Activated naive CD8-positive, alpha-beta T cell treated with anti-CD3 and anti-CD28 coated beads, Interleukin-2, amount 50 U/mL, for 24 hours (primary cell): ENCODE results near the gene WDR93.

Experiments
- ATAC-seq: fragments of 150-1000 bp; cut with Tn5 transposase; one replicate; pipeline ENCODE4 v1.10.0; 2021
- DNase-seq: peaks from one replicate; pipeline ENCODE4 v3.0.0; 2021
- H3K27ac Mint-ChIP-seq: one replicate; pipeline ENCODE4 v1.8.0; 2021; ENCODE audit warnings: mild to moderate bottlenecking, mixed read lengths
- H3K27me3 Mint-ChIP-seq: one replicate; pipeline ENCODE4 v1.8.0; 2021; ENCODE audit warnings: mixed read lengths
- H3K36me3 Mint-ChIP-seq: one replicate; pipeline ENCODE4 v1.8.0; 2021; ENCODE audit warnings: low read depth, mixed read lengths
- H3K4me1 Mint-ChIP-seq: one replicate; pipeline ENCODE4 v1.8.0; 2021; ENCODE audit warnings: mixed read lengths
- H3K4me3 Mint-ChIP-seq: one replicate; pipeline ENCODE4 v1.8.0; 2021; ENCODE audit warnings: mild to moderate bottlenecking, moderate library complexity, mixed read lengths
- H3K9me3 Mint-ChIP-seq: one replicate; pipeline ENCODE4 v1.8.0; 2021; ENCODE audit warnings: mixed read lengths

The WDR93 gene

GRCh38 chr15:89693091-89693490 lies 2.5 kb downstream of the WDR93 start:
- no peak for DNase-seq
- no peak overlapping the region for H3K4me3 Mint-ChIP-seq
- H3K4me1 Mint-ChIP-seq = peaks cover 11% of the 10 kb centered on the region

DNA sequence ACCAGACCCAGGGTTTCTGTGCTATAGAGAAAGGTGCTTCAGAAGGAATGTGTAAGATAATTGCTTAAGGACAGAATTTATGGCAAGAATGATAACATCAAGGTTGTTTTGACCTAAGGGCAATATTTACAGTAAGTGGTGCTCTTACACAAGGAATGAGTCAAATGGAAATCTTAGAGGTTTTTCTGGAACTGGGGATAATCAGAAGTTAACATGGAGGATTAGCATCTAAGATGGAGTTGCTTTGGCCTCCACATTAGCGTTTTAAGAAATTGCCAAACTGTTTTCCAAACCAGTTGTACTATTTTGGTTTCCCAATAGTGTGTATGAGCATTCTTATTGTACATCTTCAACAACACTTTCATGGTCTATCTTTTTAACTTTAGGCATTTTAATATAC lies 3.1 kb downstream of the WDR93 start:
- H3K9me3 Mint-ChIP-seq = no peaks in the 10 kb centered on the region
- H3K4me3 Mint-ChIP-seq = no peak overlapping the region
- no peak for DNase-seq
- no peak for ATAC-seq
- peaks cover 5% of the 10 kb centered on the region for H3K27me3 Mint-ChIP-seq
- no peaks in the 10 kb centered on the region for H3K36me3 Mint-ChIP-seq
- H3K27ac Mint-ChIP-seq = no peak overlapping the region
- peaks cover 11% of the 10 kb centered on the region for H3K4me1 Mint-ChIP-seq

More at GRCh38 chr15:89693091-89693490, 2.5 kb downstream of the WDR93 start:
- Mint-ChIP-seq H3K9me3 (no peaks in the 10 kb centered on the region), H3K27ac (no peak overlapping the region), H3K36me3 (no peaks in the 10 kb centered on the region), H3K27me3 (peaks cover 5% of the 10 kb centered on the region)
- ATAC-seq = no peak

DNA sequence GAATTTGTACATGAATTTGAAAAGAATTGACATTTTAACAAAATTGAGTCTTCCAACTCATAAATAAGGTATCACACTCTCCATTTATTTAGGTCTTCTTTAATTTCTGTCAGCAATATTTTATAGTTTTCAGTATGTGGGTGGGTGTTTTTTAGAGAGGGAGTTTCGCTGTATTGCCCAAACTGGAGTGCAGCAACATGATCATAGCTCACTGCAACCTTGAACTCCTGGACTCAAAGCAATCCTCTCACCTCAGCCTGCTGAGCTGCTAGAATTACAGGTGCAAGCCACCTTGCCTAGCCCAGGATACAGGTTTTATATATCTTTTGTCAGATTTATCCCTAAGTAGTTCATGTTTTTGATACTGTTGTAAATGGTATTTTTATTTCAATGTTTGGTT lies 4.6 kb downstream of the WDR93 start:
- Mint-ChIP-seq H3K9me3 (no peaks in the 10 kb centered on the region), H3K27ac (no peak overlapping the region), H3K4me3 (no peak overlapping the region), H3K27me3 (peaks cover 11% of the 10 kb centered on the region), H3K36me3 (no peaks in the 10 kb centered on the region), H3K4me1 (peaks cover 7% of the 10 kb centered on the region)
- DNase-seq (no peak), ATAC-seq (no peak)

DNA sequence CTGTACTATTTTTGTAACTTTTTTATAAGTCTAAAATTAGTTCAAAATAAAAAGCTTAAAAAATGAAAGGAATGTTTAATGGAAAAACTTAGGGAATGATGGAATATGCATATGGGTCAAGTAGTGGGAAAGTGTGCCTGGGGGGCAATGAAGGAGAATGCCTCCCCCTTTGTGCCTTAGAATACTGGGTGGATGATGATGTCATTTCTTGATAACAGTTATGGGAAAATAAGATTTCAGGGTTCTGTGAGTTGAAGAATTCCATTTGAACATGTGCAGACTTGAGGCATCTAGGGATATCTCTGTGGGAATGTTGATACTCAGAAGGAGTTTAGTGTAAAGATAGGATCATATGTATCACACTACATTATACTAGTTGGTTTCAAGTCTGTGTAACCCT lies 13.8 kb downstream of the WDR93 start:
- no peaks in the 10 kb centered on the region for H3K9me3 Mint-ChIP-seq
- H3K36me3 Mint-ChIP-seq = no peaks in the 10 kb centered on the region
- no peak for ATAC-seq
- H3K4me3 Mint-ChIP-seq = no peak overlapping the region
- H3K4me1 Mint-ChIP-seq = no peaks in the 10 kb centered on the region
- H3K27me3 Mint-ChIP-seq = peaks cover 20% of the 10 kb centered on the region
- DNase-seq = no peak
- no peak overlapping the region for H3K27ac Mint-ChIP-seq

GRCh38 chr15:89707577-89707976 lies 17.0 kb downstream of the WDR93 start:
- Mint-ChIP-seq H3K36me3 (no peaks in the 10 kb centered on the region), H3K27me3 (peaks cover 12% of the 10 kb centered on the region), H3K4me1 (no peaks in the 10 kb centered on the region), H3K27ac (no peak overlapping the region), H3K4me3 (no peak overlapping the region), H3K9me3 (no peaks in the 10 kb centered on the region)
- no peak for ATAC-seq
- DNase-seq = no peak

GRCh38 chr15:89714775-89715174 lies 24.2 kb downstream of the WDR93 start:
- no peaks in the 10 kb centered on the region for H3K36me3 Mint-ChIP-seq
- H3K4me3 Mint-ChIP-seq = no peak overlapping the region
- H3K4me1 Mint-ChIP-seq = no peaks in the 10 kb centered on the region
- peaks cover 3% of the 10 kb centered on the region for H3K27me3 Mint-ChIP-seq
- DNase-seq = no peak
- no peak for ATAC-seq
- no peak overlapping the region for H3K27ac Mint-ChIP-seq
- no peaks in the 10 kb centered on the region for H3K9me3 Mint-ChIP-seq

- DNase-seq (no peak), ATAC-seq (no peak)
- Mint-ChIP-seq H3K27me3 (peaks cover 19% of the 10 kb centered on the region), H3K4me3 (no peak overlapping the region), H3K36me3 (no peaks in the 10 kb centered on the region), H3K4me1 (no peaks in the 10 kb centered on the region), H3K27ac (no peak overlapping the region), H3K9me3 (no peaks in the 10 kb centered on the region)
These were observed 32.4 kb downstream of the WDR93 start for GRCh38 chr15:89723031-89723430.

DNA sequence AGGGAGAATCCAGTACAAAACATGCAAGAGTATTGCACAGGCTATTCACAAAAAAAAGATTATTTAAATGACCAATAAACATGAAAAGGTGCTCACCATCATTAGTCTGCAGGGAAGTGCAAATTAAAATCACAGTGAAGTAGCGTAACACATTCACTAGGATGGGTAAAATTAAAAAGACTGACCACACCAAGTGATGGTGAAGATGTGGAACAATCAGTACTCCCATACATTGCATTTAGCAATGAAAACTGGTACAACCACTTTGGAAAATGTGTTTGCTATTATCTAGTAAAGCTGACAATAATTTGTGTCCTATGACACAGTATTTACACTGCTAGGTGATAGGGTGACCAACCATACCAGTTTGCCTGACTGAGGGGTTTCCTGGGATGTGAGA lies 34.0 kb downstream of the WDR93 start:
- Mint-ChIP-seq H3K27ac (no peak overlapping the region), H3K9me3 (no peaks in the 10 kb centered on the region)

DNA sequence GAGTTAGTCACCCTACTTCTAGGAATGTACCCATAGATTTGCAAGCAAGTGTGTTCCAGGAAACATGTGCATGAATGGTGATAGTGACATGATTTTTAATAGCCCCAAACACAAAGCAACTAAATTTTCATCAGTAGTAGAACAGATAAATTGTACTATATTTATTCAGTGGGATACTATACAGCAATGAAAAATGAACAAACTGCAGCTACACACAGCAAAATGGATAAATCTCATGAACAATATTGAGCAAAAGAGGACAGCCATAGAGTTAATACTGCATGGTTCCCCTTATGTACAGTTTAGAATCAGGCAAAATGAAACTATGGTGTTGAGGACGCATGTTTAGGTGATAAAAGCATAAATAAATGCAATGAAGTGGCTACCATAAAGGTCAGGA lies 34.5 kb downstream of the WDR93 start:
- H3K36me3 Mint-ChIP-seq = no peaks in the 10 kb centered on the region
- no peaks in the 10 kb centered on the region for H3K9me3 Mint-ChIP-seq
- no peak overlapping the region for H3K27ac Mint-ChIP-seq
- peaks cover 18% of the 10 kb centered on the region for H3K27me3 Mint-ChIP-seq
- DNase-seq (no peak), ATAC-seq (no peak)
- H3K4me3 Mint-ChIP-seq = no peak overlapping the region
- no peaks in the 10 kb centered on the region for H3K4me1 Mint-ChIP-seq

More for the DNA sequence above, 34.0 kb downstream of the WDR93 start:
- H3K36me3 Mint-ChIP-seq = no peaks in the 10 kb centered on the region
- no peak for DNase-seq
- no peak for ATAC-seq
- H3K4me3 Mint-ChIP-seq = no peak overlapping the region
- no peaks in the 10 kb centered on the region for H3K4me1 Mint-ChIP-seq
- peaks cover 18% of the 10 kb centered on the region for H3K27me3 Mint-ChIP-seq

GRCh38 chr15:89728254-89728653 lies 37.6 kb downstream of the WDR93 start:
- ATAC-seq (no peak), DNase-seq (no peak)
- no peaks in the 10 kb centered on the region for H3K4me1 Mint-ChIP-seq
- H3K36me3 Mint-ChIP-seq = no peaks in the 10 kb centered on the region
- H3K27ac Mint-ChIP-seq = no peak overlapping the region
- no peak overlapping the region for H3K4me3 Mint-ChIP-seq
- peaks cover 6% of the 10 kb centered on the region for H3K27me3 Mint-ChIP-seq
- H3K9me3 Mint-ChIP-seq = no peaks in the 10 kb centered on the region

DNA sequence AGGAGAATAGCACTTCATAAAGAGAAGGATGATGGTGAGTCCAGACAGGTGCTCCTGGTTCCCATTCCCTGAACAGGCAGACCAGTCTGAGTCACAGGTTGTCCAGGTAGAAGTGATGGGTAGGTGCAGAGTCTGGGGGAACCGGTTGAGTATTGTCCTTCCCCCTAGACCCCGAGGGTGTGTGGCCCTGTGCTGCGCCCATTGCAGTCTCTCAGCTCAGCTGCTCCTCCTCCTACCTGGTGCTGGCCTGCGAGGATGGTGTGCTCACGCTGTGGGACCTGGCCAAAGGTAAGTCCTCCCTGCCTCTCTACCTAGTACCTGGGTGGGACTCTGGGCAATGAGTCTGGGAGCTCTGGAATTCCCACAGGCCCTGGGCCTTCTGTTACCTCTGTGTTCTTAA lies 40.7 kb downstream of the WDR93 start:
- Mint-ChIP-seq H3K4me3 (no peak overlapping the region), H3K27me3 (peaks cover 9% of the 10 kb centered on the region), H3K4me1 (no peaks in the 10 kb centered on the region), H3K36me3 (no peaks in the 10 kb centered on the region), H3K9me3 (no peaks in the 10 kb centered on the region), H3K27ac (no peak overlapping the region)
- no peak for DNase-seq
- ATAC-seq = no peak

DNA sequence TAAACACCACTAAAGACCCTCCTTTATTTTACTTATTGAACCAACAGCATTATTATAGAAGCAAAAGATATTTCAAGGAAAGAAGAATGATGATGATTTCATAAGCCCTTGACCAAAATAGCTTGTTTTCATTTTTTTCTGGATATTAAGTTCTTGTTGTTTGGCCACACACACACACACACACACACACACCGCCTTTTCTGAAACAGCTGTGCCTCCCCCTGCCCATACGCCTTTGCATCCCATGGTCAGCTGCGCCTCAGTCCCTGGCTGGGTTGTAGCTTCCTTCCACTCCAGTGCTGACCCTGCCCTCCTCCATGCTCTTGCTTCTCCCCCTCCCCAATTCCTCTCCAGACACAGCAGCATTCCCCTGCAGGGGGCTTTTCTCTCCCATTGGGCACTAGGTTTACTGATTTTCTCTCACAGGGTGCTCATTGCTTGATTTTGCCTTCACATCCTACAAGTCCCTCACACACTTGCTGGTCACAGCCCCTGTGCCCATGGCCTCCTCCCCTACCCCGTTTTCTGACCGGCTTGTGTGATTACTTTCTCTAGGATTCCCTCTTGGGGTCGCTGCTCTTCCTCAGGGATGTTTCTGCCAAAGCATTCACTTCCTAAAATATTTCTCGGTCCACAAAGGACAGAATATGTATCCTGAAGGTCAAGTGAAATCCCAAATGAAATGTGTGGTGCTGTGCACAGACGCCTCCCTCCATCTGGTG lies 42.0 kb downstream of the WDR93 start:
- Mint-ChIP-seq H3K27me3 (peaks cover 9% of the 10 kb centered on the region), H3K27ac (no peak overlapping the region), H3K4me3 (no peak overlapping the region), H3K4me1 (no peaks in the 10 kb centered on the region), H3K36me3 (no peaks in the 10 kb centered on the region), H3K9me3 (no peaks in the 10 kb centered on the region)
- ATAC-seq (no peak), DNase-seq (no peak)

DNA sequence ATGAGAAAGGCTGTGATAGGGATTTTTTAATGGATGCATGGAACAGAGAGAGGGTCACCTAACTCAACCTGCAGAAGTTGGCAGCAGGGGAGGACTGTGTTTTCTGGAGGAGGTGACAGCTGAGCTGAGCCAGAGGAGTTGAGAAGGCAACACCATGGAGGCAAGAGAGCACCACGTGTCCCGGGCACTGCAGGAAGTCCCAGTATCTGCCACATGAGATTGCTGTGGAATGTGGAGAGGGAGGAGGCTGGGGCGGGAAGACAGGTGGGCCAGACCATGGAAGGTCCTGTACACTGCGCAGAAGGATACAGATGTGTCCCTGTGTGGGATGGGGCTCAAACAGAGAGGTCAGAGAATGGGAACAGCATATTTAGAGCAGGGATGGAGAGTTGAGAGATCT lies 45.2 kb downstream of the WDR93 start:
- Mint-ChIP-seq H3K9me3 (no peaks in the 10 kb centered on the region), H3K27me3 (peaks cover 8% of the 10 kb centered on the region), H3K4me3 (no peak overlapping the region), H3K27ac (no peak overlapping the region), H3K4me1 (no peaks in the 10 kb centered on the region), H3K36me3 (no peaks in the 10 kb centered on the region)
- ATAC-seq (no peak), DNase-seq (no peak)

GRCh38 chr15:89740137-89740536 lies 49.5 kb downstream of the WDR93 start:
- no peak overlapping the region for H3K27ac Mint-ChIP-seq
- DNase-seq (peak; percentile 53), ATAC-seq (peak; percentile 85)
- no peak overlapping the region for H3K4me3 Mint-ChIP-seq
- H3K4me1 Mint-ChIP-seq = no peaks in the 10 kb centered on the region
- no peaks in the 10 kb centered on the region for H3K36me3 Mint-ChIP-seq
- peaks cover 1% of the 10 kb centered on the region for H3K27me3 Mint-ChIP-seq
- no peaks in the 10 kb centered on the region for H3K9me3 Mint-ChIP-seq

- Mint-ChIP-seq H3K36me3 (no peaks in the 10 kb centered on the region), H3K4me3 (no peak overlapping the region), H3K9me3 (no peaks in the 10 kb centered on the region), H3K27ac (no peak overlapping the region), H3K4me1 (no peaks in the 10 kb centered on the region), H3K27me3 (no peaks in the 10 kb centered on the region)
- ATAC-seq (no peak), DNase-seq (no peak)
These were observed 52.4 kb downstream of the WDR93 start for GRCh38 chr15:89743011-89743410.

DNA sequence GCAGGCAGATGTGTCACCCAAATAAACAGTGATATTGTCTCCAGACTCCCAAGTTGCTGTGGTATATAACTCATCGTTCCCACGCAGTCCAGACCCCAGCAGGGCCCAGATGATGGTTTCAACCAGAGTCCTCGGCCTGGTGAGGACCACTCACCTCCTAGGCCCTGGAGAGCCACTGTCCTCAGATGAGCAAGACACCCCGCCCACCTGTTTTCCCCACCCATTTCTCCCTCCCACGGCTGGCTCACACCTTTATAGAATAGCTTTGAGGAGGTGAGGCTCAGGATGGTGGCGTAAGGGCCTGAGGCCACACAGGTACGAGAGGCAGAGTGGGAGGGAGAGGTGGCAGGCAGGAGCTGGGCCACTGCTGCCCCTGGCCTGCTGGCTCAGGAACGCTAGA lies 53.0 kb downstream of the WDR93 start:
- Mint-ChIP-seq H3K9me3 (no peaks in the 10 kb centered on the region), H3K36me3 (no peaks in the 10 kb centered on the region), H3K27ac (no peak overlapping the region)

More for the DNA sequence above, 53.0 kb downstream of the WDR93 start:
- Mint-ChIP-seq H3K4me3 (no peak overlapping the region), H3K4me1 (no peaks in the 10 kb centered on the region), H3K27me3 (no peaks in the 10 kb centered on the region)
- ATAC-seq (no peak), DNase-seq (no peak)
